Neuron (in vitro differentiated cells): ENCODE results near the gene ABCA13.

Experiments used
- H2AFZ ChIP-seq: one replicate; pipeline ENCODE4 v1.6.1; 2013; ENCODE audit warnings: low read depth, mild to moderate bottlenecking, inconsistent platforms, low read length, moderate library complexity
- H3K27me3 ChIP-seq: one replicate; pipeline ENCODE4 v1.6.1; 2013; ENCODE audit warnings: low read length; ENCODE audit not compliant: insufficient read depth
- H3K36me3 ChIP-seq: one replicate; pipeline ENCODE4 v1.6.1; 2013; ENCODE audit warnings: low read length; ENCODE audit not compliant: insufficient read depth
- H3K4me1 ChIP-seq: one replicate; pipeline ENCODE4 v1.6.1; 2013; ENCODE audit warnings: low read length; ENCODE audit not compliant: insufficient read depth
- H3K4me3 ChIP-seq: 2 replicates; pipeline ENCODE4 v1.5.1; 2013; ENCODE audit warnings: mild to moderate bottlenecking, low read length, moderate library complexity
- H3K9me3 ChIP-seq: one replicate; pipeline ENCODE4 v1.6.1; 2013; ENCODE audit warnings: low read length

The ABCA13 gene

DNA sequence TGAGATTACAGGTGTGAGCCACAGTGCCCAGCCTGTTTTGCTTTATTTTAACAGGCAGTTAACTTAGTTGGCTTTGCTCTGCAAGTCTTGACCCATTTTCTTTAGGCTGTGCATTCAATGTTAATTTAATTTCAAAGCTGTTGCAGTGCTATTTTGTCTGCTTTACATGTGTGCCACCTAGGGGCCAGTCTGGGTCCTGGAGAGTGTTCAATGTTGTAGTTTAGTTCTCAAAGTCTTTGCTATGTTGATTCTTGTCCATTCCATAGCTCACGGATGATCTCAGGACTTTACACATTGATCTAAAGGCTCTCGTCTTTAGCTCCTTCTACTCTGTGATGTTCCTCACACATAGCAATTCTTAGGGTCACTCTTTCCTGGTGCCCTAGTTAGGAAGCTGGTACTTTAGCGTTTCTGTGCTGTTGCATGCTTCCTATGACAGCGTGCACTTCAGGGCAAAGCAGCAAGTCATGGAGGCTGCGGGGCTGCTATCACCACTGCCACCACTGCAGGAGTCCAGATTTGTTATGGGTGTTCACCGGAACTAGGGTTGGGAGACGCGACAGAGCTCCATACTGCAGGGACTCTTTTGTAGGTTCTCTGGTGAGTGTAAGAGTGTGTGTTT is 16.4 kb upstream of the ABCA13 start:
- H3K9me3 ChIP-seq, result no peaks in the 10 kb centered on the region
- H2AFZ ChIP-seq, result no peak overlapping the region
- peaks cover 7% of the 10 kb centered on the region for H3K4me1 ChIP-seq
- H3K4me3 ChIP-seq, result no peak overlapping the region
- no peaks in the 10 kb centered on the region for H3K27me3 ChIP-seq
- H3K36me3 ChIP-seq, result no peaks in the 10 kb centered on the region

DNA sequence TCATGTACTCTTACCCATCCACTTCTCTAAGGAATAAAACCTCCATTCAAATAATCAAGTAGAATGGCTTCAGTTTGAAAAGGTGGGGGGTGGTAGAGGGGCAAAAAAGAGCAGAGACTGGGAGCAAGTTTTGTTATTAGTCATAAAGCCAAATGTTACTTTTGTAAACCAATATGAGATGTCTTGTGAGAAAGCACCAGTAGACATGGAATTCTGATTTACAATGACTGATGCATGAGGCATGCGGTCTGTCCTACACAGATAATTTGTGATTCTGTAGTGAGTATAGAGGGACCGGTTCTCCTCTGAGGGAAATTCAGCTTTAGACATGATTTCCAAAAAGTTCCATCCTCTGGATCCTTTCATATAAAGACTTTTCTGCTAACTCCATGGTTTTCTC is 12.9 kb upstream of the ABCA13 start:
- Histone ChIP-seq H3K36me3 (no peaks in the 10 kb centered on the region), H3K4me1 (peaks cover 7% of the 10 kb centered on the region), H3K4me3 (no peak overlapping the region), H2AFZ (no peak overlapping the region), H3K9me3 (no peaks in the 10 kb centered on the region), H3K27me3 (no peaks in the 10 kb centered on the region)

DNA sequence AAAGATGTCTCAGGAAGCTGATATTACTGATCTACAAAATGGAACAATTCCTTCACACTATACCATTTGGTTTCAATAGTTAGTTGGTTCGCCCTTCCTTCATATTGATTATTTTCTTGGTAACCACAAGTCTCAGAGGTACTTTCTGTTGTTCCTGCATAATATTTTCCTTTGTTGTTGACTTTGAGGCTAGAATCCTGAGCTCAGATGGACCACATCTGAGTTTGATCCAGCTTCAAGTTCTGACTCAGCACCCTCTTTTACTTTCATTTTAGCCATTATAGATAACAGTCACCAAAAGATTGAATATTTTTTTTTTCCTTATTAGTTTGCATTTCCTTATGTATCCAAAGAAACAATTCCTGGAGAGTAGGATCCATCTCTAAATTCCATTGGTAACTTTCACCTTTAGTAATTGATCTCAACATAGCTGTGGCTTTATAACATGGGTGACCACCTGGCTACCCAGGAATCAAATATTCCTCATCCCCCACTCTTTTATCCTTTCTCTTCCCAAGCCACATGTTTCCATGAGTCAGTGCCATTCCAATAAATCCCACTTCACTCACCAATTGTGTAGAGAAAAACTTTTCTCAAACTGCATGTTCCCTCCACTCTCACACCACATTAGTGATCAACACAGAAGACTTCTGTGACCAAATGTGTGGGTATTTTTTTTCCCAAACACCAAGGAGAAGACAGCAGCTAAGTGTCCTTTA is 9.7 kb upstream of the ABCA13 start:
- H3K4me1 ChIP-seq, result peaks cover 7% of the 10 kb centered on the region
- no peaks in the 10 kb centered on the region for H3K36me3 ChIP-seq
- H3K4me3 ChIP-seq, result no peak overlapping the region
- no peaks in the 10 kb centered on the region for H3K9me3 ChIP-seq
- no peak overlapping the region for H2AFZ ChIP-seq
- no peaks in the 10 kb centered on the region for H3K27me3 ChIP-seq

DNA sequence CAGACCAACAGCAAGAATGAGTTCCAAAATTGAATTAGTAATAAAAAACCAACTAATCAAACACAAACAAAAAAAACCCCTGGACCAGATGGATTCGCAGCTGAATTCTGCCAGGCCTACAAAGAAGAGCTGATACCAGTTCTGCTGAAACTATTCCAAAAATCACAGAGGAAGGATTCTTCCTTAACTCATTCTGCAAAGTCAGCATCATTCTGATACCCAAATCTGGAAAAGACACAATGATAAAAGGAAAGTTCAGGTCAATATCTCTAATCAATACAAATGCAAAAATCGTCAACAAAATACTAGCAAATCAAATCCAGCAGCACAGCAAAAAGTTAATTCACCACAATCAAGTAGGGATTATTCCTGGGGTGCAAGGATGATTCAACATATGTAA is 6.1 kb upstream of the ABCA13 start:
- no peaks in the 10 kb centered on the region for H3K36me3 ChIP-seq
- H3K9me3 ChIP-seq, result no peaks in the 10 kb centered on the region
- H3K4me3 ChIP-seq, result no peak overlapping the region
- peaks cover 2% of the 10 kb centered on the region for H3K4me1 ChIP-seq
- no peak overlapping the region for H2AFZ ChIP-seq
- H3K27me3 ChIP-seq, result no peaks in the 10 kb centered on the region

DNA sequence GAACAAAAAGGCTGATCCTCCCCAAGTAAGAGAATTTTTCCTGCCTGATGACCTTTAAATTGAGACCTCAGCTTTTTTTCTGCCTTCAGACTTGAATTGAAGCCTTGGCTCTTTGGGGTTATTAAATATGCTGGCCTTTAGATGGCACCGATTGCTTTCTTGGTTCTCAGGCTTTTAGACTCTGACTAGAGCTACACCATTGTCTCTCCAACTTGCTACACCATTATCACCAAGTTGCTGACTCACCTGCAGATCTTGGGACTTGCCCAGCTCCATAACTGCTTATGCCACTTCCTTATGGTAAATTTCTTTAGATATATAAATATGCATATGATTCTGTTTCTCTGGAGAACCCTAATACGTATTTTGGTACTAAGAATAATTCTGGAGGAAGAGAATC is 3.1 kb upstream of the ABCA13 start:
- Histone ChIP-seq H3K4me1 (peaks cover 8% of the 10 kb centered on the region), H2AFZ (no peak overlapping the region), H3K36me3 (no peaks in the 10 kb centered on the region), H3K27me3 (no peaks in the 10 kb centered on the region), H3K9me3 (no peaks in the 10 kb centered on the region), H3K4me3 (no peak overlapping the region)

DNA sequence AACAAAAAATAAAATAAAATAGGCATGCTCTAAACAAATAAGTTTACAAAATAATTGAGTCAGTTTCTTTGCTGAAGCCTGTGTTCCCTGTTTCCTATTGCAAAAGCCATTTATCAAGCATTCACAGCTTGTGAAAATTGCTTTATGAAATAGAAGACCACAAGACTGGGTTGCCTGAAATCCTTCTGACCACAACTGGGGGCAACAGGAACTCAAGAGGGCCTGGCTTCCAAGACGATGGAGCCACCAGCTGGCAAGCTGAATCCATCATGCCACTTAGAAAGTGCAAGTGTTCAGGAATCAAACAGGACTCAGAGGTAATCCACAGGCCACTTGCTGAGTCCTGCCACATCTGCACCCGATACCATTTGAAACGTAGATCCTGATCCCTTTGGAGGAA is 752 bp upstream of the ABCA13 start:
- H3K4me1 ChIP-seq, result peaks cover 8% of the 10 kb centered on the region
- H3K36me3 ChIP-seq, result no peaks in the 10 kb centered on the region
- H3K4me3 ChIP-seq, result no peak overlapping the region
- no peaks in the 10 kb centered on the region for H3K9me3 ChIP-seq
- no peak overlapping the region for H2AFZ ChIP-seq
- no peaks in the 10 kb centered on the region for H3K27me3 ChIP-seq

DNA sequence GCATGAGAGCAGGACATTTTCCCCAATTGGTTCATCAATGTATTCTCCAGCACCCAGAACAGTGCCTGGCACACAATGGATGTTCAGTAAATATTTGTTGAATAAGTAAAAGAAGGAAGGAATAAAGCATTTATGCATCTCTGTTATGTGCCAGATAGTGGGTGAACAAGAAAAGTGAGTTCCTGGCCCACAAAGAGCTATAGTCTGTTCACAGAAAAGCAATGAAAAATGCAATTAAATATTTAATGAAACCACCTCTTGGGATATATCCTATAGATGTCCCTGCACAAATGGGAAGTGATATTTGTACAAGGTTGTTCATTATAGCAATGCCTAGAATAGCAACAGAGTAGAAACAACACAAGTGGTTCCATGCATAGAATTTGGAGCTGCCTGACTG is 2.1 kb downstream of the ABCA13 start:
- Histone ChIP-seq H3K4me3 (no peak overlapping the region), H2AFZ (no peak overlapping the region), H3K9me3 (no peaks in the 10 kb centered on the region), H3K36me3 (no peaks in the 10 kb centered on the region), H3K27me3 (no peaks in the 10 kb centered on the region), H3K4me1 (peaks cover 8% of the 10 kb centered on the region)

DNA sequence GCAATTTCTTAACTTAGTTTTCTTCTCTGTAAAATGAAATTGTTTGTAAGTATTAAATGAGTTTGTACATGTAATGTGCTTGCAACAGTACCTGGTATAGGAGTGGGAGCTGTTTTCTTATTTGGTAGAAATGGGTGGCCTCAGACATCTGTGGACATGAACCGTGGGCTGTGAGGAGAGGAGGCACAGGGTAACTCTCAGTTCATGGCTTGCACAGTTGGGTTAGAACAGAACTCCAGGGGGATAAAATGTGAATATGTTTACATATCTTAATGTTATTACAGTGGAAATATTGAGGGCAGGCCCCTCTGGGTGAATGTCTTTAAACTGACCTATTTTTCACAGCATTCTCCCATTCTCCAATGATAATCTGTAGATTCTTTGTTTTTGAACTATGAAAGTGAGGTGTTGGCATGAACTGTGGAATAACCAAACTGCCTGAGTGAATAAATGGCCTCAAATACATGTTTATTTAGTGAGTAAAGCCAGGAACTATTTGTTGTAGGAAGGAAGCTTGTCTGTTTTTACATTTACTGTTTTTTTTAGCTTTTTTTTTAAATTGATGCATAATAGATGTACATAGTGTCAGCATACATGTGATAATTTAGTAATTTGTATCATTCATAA is 2.6 kb downstream of the ABCA13 start:
- H3K4me3 ChIP-seq, result no peak overlapping the region
- H3K36me3 ChIP-seq, result no peaks in the 10 kb centered on the region
- H3K27me3 ChIP-seq, result no peaks in the 10 kb centered on the region
- peaks cover 7% of the 10 kb centered on the region for H3K4me1 ChIP-seq
- H3K9me3 ChIP-seq, result no peaks in the 10 kb centered on the region
- no peak overlapping the region for H2AFZ ChIP-seq

DNA sequence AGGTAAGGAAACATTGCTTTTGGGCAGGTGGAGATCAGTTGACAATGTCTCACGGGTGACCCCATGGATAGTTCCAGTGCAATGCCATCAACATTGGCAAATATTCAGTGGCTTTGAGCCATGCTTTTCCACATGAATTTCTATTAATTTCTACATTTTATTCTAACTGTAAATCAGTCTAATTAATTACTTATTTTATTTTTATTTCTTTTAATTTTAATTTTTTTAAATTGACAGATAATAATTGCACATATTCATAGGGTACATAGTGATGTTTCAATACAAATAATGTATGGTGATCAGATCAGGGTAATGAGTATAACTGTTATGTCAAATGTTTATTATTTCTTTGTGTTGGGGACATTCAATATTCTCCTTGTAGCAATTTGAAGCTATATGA is 3.8 kb downstream of the ABCA13 start:
- Histone ChIP-seq H3K36me3 (no peaks in the 10 kb centered on the region), H3K27me3 (no peaks in the 10 kb centered on the region)

DNA sequence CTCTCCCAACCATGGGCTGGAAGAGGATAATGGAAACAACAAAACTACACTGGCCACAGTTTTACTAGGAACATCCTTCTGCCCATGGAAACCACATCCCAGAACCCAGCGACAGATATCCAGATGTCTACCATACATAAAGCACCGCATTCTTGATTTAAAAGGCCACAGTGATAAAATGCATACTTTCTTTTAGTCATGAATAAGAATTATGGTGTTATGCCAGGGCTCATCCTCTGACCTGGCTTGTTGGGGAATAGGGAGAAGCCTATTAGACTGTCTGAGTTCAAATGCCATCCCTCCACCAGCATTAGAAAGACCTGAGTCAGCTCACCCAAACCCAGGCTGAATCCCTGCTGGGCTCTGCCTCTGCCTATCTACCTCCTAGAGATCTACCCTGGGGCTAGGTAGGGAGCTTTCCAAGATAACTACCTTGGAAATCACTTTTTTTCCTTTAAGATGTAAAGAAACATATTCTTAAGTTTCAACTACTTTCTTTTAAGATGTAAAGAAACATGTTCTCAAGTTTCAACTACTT is 5.2 kb downstream of the ABCA13 start:
- H3K4me1 ChIP-seq, result peaks cover under 1% of the 10 kb centered on the region
- no peak overlapping the region for H2AFZ ChIP-seq
- H3K27me3 ChIP-seq, result no peaks in the 10 kb centered on the region
- no peak overlapping the region for H3K4me3 ChIP-seq
- no peaks in the 10 kb centered on the region for H3K9me3 ChIP-seq
- no peaks in the 10 kb centered on the region for H3K36me3 ChIP-seq

More for the DNA sequence above, 3.8 kb downstream of the ABCA13 start:
- Histone ChIP-seq H3K9me3 (no peaks in the 10 kb centered on the region), H3K4me3 (no peak overlapping the region), H3K4me1 (peaks cover 6% of the 10 kb centered on the region), H2AFZ (no peak overlapping the region)

DNA sequence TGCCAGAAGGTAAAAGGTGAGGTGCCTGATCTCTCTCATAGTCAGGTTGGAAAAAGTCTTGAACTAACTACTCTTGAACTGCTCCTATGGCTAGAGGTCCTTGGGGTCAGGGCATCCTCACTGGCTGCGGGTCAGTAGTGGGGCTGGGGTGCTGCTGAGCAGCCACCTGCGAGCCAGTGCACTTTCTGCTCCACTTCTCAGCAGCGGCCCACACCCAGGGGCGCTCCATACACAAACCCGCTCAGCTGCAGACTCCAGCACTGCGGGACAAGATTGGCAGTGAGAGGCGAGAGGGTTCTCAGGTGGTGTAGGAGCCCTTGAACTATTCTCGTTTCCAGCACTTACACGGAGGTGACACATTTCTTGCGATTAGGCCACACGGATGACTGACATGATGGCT is 6.0 kb downstream of the ABCA13 start:
- no peaks in the 10 kb centered on the region for H3K27me3 ChIP-seq
- no peaks in the 10 kb centered on the region for H3K36me3 ChIP-seq
- peaks cover 4% of the 10 kb centered on the region for H3K4me1 ChIP-seq
- H3K4me3 ChIP-seq, result no peak overlapping the region
- no peak overlapping the region for H2AFZ ChIP-seq
- no peaks in the 10 kb centered on the region for H3K9me3 ChIP-seq

DNA sequence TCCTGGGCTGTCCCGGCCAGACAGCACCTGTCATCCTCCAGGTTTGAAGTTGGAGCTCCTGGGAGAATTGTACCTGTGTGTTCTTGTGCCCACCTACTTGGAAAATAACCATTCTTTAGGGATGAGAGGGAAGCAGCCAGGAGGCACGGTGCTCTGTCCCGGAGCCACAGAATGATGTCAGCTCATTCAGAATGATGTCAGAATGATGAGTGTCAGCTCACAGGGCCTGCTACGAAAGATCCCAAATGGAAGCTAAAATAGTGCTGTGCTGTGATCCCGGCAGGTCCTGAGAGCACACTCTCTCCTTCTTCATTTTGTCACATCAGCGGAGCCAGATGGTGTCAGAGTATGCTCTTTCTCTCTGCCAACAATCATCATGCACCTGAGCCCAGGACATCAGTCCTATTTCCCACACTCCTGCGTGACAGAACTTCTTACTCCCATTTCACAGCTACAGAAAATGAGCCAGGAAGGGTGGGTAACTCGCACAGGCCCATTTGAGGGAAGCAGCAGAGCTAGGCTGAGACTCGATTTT is 8.3 kb downstream of the ABCA13 start:
- Histone ChIP-seq H2AFZ (no peak overlapping the region), H3K36me3 (no peaks in the 10 kb centered on the region), H3K4me1 (peaks cover 23% of the 10 kb centered on the region), H3K9me3 (no peaks in the 10 kb centered on the region), H3K27me3 (no peaks in the 10 kb centered on the region), H3K4me3 (no peak overlapping the region)

DNA sequence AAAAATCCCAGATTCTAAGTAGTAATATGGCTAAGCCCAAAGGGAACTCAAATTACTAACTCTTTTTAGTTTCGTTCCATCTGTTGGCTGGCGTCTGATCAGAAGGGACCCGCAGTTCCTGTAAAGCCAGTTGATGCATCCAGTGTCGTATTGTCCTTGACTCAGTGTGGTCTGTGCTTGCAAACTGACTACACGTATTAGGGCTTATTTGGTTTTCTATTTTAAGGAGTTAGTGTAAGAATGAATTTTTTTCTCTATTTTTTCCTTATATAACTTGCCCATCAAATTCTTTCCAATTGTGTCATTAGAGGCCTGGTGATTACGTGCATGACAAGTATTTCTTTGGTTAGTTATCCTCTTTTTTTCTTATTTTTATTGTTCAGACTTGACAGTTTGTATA is 9.7 kb downstream of the ABCA13 start:
- Histone ChIP-seq H3K4me1 (peaks cover 23% of the 10 kb centered on the region), H3K9me3 (no peaks in the 10 kb centered on the region), H3K4me3 (no peak overlapping the region), H3K36me3 (no peaks in the 10 kb centered on the region), H2AFZ (no peak overlapping the region), H3K27me3 (no peaks in the 10 kb centered on the region)
